IMR-90 (cell line): Measurements from ENCODE around the gene PPWD1.

Experiments
- BHLHE40 ChIP-seq: fragments of 150-350 bp; IDR thresholded peaks from 2 replicates; pipeline ENCODE4 v1.6.1; 2016; ENCODE audit warnings: mild to moderate bottlenecking, low read depth, low read length
- CEBPB ChIP-seq: IDR thresholded peaks from 2 replicates; pipeline ENCODE4 v1.6.1; 2012; ENCODE audit warnings: low read depth, low read length, improper control_type of control experiment
- MAFK ChIP-seq: IDR thresholded peaks from 2 replicates; pipeline ENCODE4 v1.6.1; 2012; ENCODE audit warnings: low read depth, low read length, improper control_type of control experiment
- POLR2A ChIP-seq: IDR thresholded peaks from 2 replicates; pipeline ENCODE4 v1.6.1; 2012; ENCODE audit warnings: mild to moderate bottlenecking, low read depth, low read length
- TF ChIP-seq, protein P1 (sequence below): conservative IDR thresholded peaks from 2 replicates; pipeline ENCODE4 v1.5.1; 2012; ENCODE audit warnings: mild to moderate bottlenecking, low read depth, low read length, improper control_type of control experiment

DNA sequence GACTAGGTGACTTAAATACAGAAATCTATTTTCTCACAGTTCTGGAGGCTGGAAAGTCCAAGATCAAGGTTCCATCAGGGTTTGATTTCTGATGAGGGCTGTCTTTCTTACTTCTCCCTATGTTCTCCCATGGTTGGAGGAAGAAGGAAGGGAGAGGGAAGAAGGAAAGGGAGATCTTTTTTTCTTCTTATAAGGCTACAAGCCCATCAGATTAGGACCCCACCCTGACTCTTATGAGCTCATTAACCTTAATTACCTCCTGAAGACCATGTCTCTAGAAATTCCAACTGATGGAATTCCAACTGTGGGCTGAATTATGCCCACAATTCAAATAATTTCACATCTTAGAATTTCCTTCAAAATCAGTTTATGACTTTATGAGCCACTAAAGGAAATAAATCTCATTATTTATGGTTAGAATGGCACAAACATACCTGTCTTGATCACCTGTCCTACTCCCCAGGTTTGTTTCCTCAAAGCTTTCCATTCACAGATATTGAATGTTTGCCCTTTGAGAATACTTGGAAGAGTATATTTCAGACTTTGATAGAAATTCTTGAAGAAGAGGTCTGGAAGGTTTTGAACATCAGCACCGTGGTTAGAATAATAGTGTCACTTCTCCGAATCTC lies 7.6 kb downstream of the PPWD1 start:
- TF ChIP-seq, protein P1, sequence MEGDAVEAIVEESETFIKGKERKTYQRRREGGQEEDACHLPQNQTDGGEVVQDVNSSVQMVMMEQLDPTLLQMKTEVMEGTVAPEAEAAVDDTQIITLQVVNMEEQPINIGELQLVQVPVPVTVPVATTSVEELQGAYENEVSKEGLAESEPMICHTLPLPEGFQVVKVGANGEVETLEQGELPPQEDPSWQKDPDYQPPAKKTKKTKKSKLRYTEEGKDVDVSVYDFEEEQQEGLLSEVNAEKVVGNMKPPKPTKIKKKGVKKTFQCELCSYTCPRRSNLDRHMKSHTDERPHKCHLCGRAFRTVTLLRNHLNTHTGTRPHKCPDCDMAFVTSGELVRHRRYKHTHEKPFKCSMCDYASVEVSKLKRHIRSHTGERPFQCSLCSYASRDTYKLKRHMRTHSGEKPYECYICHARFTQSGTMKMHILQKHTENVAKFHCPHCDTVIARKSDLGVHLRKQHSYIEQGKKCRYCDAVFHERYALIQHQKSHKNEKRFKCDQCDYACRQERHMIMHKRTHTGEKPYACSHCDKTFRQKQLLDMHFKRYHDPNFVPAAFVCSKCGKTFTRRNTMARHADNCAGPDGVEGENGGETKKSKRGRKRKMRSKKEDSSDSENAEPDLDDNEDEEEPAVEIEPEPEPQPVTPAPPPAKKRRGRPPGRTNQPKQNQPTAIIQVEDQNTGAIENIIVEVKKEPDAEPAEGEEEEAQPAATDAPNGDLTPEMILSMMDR = no peak
- TF ChIP-seq POLR2A (no peak), CEBPB (no peak), MAFK (no peak), BHLHE40 (no peak)
